Measurements from ENCODE around the gene WNT10A.

WNT10A gene

DNA sequence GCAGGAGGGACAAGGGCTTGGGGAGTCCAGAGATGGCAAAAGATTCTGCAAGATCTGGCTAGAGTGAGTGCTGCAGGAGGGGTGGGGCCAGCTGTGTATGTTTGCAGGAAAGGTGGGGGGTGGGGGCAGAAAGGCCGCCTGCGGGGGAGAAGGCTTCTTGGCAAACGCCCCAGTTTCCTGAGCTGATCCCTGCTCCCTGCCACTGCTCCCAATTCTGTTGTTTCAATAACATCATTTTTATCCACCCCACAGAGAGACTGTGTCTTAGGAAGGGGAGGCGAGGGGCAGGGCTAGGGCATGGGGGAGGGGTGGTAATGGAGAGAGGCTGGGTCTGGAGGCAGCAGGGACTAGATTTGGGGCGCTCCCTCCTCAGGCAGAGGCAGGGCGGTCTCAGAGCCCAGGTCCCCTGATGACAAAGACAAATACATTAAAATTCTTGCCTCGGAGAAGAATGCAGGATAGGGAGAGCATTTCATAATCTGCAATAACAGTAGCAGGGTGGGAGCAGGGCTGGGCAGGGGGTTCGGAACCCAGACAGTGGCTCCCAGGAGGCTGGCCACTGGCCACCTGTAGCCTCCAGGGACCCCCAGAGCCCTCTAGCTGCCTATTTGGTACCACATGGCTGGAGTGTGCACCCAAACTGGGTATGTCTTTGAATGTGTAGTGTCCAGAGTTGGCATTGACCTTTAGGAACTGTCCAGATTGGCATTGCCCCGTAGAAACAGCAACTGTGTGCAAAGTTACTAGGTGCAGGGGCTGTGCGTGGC lies 23.1 kb upstream of the WNT10A start:
- in situ Hi-C loops (cut with MboI; ENCODE audit: low sequenced_read_pairs): no loop called here

DNA sequence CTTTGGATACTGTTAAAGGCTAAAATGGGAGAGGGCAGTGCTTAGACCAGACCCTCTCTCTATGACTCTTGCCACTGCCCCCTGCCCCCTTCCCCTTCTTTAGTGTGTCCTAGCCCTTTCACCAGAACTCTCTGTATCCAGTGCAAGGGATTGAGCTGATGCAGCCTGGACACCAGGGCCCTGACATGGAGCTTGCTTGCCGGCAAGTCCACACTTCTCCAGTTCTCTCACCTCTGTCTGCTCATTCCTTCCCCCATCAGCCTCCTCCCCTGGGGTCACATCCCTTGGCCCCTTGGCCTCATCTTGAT lies 22.6 kb upstream of the WNT10A start:
- in situ Hi-C loops (cut with MboI; ENCODE audit: low sequenced_read_pairs): no loop called here

DNA sequence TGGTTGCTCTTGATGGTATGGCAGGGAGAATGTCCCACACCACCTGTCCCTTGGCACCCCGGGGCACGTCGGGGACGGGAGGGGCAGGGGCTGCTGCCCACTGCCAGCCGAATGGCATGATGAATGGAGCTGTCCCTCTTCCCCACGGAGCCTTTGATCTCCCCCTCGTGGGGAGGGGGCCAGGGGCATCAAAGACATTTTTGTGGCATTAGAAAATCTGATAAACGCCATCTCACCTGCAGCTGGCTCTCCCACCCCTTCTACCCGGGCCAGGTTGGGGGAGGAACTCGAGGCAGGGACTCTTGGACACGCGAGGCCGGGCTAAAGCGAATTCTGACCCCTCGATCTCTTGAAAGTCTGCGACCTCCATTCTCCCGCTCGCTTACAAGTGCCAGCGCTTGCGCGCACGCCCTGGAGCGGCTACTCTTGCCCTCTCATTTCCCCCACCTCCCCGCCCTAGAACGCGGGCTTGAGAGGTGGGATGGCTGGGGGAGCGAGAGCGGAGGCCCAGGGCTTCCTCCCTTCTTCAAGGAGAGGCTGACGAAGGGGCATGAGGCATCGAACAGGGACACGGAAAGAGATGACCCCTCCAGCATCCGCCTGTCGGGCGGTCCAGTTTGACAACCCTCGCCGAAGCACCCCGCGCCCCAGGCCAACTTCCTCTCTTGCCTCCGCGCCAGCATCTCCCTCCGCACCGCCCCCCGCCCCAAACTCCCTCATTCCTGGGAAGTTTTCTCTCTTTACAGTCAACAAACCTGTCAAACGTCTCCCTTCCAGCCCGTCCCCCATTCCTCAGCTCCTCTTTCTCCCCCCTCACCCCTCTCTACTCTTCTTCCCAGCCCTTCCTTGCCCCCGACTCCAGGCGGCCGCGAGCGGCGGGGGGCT lies 21.7 kb upstream of the WNT10A start:
- in situ Hi-C loops (cut with MboI; ENCODE audit: low sequenced_read_pairs): no loop called here

DNA sequence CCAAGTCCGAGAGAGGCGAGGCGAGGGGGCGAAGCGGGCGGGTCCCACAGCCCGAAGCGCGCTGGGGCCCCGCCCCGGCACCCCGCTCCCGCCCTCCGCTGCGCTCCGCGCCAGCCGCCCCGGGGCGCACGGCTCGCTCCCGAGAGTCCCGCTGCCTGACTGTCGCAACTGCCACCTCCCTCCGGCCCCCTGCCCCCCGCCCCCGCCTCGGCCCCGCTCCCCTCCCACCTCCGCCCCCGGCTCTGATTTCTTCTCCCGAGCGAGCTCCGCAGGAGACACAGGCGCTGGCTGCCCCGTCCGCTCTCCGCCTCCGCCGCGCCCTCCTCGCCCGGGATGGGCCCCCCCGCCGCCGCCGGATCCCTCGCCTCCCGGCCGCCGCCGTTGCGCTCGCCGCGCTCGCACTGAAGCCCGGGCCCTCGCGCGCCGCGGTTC lies 21.1 kb upstream of the WNT10A start, which contains the start of gene WNT6:
WNT6 (plus strand) TSS at position 250 of the 432 bp plus-strand sequence. CDS start 233 bp downstream, outside the sequence.
- in situ Hi-C loops (cut with MboI; ENCODE audit: low sequenced_read_pairs): no loop called here

DNA sequence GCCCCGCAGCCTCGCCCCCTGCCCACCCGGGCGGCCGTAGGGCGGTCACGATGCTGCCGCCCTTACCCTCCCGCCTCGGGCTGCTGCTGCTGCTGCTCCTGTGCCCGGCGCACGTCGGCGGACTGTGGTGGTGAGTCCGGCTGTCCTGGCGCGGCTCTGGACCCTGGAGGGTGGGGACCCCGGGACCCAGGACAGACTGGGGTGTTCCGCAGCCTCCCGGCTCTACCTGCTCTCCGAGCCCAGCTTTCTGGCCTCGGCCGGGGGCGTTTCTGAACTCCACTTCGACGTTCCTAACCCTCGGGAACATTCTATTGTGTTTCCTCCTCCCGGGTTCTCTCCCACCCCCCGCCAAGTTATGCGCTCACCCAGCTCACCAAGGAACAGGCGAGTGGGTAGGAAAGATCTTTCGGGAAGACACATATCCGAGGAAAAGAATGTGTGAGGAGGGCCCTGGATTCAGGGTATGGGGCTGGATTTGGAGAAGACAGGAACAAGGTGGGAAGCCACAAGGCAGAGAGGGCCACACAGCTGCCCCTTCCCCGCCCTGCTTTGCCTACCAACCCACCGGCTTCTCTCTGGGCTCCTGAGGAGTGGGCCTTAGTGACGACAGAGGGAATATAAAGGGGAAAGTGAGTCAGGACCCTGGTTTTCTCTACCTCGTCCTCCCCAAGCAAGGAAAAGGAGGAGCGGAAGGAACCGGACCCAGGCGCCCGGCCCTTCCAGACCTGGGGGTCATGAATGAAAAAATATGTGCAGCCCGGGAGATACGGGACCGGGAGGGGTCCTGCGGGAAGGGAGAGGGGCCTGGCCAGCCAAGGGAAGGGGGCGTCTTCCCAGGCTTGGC lies 20.4 kb upstream of the WNT10A start:
- in situ Hi-C loops (cut with MboI; ENCODE audit: low sequenced_read_pairs): no loop called here

DNA sequence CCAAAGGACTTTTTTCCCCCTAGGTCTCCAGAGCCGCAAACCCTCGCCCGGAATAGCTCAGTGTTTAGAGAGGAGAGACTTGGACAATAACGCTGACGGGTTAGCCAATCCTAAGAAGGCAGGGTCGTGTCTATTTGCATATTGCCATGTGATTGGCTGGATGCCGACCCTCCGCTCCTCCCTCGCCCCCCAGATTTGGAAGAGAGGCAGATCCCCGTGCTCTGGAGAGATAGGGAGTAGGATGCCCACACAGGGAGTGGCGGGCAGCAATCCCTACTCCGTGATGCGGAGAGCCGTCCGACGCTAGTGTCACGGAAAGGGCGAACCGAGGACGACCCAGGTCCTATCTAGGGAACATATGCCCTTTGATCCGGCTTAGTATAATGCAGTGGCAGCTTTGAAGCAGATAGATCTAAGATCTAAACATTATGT lies 19.7 kb upstream of the WNT10A start:
- in situ Hi-C loops (cut with MboI; ENCODE audit: low sequenced_read_pairs): no loop called here

DNA sequence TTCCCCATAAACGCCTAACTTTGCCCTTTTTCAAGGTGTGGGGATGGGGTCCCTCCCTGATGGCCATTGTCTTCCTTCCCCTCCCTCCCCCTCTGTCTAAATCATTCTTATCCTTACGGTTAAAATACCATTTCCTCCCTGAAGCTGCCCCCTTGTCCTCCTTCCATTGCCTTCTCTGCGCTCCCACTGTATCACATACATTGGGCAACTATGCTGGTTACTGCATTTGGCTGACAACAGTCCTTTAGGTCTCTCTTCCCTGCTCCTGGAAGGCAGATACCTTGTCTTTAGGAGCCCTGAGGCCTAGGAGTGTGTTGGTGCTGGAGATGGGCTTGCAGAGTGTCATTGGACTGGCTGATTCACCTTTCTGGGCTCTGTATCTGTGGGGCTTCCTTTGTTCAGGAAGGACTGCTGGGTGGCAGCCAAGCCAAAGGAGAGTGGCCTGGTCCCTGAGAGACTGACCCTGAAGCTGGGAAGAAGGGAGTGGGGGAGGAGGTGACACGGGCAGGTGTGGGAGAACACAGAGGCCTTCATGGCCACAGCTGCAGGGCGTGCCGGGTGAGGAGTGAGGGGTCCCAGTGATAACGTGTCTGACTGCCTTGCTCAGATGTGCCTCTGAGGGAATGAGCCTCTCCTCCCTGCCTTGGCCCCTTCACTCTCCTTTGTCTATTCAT lies 18.9 kb upstream of the WNT10A start:
- in situ Hi-C loops (cut with MboI; ENCODE audit: low sequenced_read_pairs): no loop called here

DNA sequence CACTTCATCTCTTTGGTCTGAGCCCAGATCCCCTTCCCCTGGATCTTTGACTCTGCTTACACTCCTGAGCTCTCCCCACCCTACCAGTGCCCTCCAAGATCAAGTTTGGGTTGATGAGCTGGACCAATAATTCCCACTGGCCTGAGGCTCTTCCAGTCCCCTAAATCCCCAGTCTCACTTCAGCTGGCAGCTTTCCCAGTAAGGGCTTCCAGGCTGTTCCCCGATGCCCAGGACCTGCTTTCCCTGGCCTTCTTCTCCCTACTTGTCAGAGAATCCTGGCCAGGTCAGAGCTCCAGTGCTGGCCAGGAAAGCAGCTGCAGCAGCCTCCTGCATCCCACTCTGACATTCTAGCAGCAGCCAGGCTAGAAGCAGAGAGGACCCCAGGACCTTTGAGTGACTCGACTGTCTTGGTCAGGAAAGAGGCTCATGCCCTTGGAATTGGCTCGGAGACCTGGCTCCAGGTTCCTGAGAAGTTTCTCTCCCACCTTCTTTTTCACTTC lies 17.6 kb upstream of the WNT10A start:
- in situ Hi-C loops (cut with MboI; ENCODE audit: low sequenced_read_pairs): no loop called here

DNA sequence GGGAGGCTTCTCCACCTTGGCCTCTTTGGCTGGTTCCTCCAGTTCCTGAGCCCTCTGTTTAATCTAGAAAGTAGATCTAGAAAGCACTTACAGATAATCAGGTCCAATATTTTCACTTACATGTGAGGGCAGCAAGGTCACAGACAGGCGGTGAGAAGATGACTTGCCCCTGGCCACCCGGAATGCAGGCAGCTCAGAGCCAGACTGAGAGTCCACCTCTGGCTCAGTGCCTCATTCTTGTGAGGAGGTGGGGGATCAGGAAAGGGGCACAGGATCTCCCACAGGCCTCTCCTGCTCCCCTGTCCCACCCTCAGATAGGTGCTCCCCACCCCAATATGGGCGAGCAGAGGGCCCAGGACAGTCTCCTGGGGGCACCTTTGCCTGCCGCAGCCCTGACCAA lies 15.3 kb upstream of the WNT10A start:
- in situ Hi-C loops (cut with MboI; ENCODE audit: low sequenced_read_pairs): no loop called here

DNA sequence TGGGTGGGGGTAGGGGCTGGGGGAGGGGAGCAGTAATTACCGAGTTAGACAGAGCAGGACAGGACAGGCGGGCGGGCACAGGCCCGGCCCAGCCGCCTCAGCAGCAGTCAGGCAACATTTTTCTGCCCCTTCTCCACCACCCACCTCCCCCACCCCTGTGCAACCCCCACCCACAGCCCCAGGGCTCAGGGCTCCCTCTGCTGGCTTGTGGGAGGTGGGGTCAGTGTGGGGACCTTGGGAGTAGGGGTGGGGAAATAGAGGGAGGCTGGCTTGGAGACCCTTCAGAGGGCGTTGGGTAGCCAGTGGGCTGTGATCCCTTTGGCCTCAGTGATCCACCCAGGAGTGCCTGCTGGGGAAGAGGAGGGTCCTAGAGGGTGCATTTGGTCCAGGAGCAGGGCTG lies 14.7 kb upstream of the WNT10A start:
- in situ Hi-C loops (cut with MboI; ENCODE audit: low sequenced_read_pairs): no loop called here

DNA sequence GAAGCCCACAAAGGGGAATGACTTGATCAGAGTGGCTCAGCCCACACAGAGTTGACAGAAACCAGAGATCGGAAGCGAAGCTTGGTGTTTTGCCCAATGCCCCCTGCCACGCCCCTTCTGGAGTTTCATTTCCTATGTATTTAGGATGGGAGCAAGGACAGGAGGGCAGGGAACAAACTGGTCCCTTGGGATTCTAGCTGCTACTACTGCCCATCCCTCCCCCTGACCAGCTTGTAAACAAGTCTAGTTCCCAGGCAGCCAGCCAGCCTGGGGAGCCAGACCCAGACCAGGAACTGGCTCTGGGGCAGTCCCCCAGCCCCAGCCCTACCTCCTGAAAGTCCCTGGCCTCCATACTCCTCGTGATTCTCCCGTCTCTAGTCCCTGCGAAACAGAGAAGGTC lies 12.8 kb upstream of the WNT10A start:
- in situ Hi-C loops (cut with MboI; ENCODE audit: low sequenced_read_pairs): no loop called here

DNA sequence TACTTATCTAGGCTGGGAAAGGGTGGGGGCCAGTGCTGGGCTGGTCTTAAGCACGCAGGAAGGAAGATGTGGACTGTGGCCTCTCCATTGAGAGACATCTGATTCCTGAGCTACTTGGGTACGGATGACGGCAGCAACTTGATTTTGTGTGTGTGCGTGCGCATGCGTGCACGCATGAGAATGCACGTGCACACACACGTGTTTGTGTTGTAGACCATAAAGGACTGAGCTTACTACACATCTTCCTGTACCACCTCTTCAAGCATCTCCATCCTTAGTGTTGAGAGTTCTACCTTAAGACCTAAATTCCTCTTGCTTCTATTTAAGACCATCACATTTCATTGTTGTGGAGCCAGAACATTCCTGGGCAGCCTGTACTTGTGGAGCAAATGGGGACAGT lies 11.6 kb upstream of the WNT10A start:
- in situ Hi-C loops (cut with MboI; ENCODE audit: low sequenced_read_pairs): no loop called here

DNA sequence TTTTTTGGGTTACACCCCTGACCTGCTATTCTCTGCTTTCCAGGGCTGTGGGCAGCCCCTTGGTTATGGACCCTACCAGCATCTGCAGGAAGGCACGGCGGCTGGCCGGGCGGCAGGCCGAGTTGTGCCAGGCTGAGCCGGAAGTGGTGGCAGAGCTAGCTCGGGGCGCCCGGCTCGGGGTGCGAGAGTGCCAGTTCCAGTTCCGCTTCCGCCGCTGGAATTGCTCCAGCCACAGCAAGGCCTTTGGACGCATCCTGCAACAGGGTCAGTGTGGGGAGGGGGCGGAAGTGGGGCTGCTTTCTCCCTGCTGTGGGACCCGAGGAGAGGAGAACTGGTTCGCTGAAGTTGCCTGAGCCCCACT lies 9.7 kb upstream of the WNT10A start:
- in situ Hi-C loops (cut with MboI; ENCODE audit: low sequenced_read_pairs): no loop called here

DNA sequence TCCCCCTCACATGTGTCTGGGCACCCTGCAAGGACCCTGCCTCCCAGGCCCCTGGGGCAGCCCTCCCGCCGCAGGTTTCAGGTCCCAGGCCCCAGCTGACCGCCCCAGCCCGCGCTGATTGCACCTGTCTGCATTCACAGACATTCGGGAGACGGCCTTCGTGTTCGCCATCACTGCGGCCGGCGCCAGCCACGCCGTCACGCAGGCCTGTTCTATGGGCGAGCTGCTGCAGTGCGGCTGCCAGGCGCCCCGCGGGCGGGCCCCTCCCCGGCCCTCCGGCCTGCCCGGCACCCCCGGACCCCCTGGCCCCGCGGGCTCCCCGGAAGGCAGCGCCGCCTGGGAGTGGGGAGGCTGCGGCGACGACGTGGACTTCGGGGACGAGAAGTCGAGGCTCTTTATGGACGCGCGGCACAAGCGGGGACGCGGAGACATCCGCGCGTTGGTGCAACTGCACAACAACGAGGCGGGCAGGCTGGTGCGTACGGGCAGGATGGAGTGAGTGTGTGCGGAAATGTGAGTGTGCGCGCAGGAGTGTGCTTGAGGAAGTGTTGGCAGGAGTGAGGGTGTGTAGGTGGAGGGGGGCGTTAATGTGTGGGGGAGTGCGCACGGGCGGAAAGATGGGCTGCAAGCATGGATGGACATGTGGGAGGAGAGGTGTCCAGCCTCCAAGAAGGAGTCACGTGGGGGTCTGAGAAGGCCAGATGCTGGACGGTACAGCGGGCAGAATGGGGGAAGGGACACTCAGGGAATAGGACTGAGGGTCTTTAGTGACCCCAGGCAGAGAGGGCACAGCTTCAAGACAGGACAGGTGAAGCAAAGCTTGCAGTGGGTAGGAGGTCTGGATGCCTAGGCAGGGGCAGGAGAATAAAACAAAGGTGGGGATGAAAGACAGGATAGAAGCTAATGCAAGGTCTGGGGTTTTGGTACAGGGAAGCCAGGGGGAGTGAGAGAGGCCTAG lies 9.0 kb upstream of the WNT10A start:
- in situ Hi-C loops (cut with MboI; ENCODE audit: low sequenced_read_pairs): no loop called here

DNA sequence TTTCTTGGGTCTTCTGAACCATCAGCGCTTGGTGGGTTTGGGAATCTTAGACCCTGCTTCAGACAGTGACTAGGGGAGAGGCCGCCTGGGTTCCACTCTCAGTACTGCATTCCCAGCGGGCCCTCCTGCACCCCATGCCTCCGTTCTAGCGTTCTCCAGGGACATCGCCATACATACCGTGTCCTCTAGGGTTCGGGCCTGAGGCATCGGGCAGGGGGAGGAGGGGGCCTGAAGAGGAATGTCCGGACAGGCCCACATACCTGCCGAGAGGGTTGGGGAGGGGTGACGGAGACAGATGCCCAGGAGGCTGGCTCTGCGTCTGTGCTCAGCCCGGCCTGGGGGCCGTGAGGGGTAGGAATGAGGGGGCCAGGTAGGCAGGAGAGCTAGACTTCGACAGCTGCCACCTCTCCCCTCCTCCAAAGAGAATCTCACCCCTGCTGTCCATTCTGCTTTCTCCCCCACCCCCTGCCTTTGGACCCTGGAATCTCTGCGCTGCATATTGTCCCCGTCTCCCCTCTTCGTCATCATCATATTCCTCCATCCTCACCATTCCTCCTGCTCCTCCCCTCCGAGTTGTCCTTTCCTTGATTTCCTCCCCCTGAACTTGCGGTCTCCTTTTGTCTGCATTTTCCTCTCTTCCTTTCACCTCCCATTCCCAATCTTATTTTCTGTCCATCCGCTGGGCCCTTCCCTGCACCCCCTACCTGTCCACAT lies 7.8 kb upstream of the WNT10A start:
- in situ Hi-C loops (cut with MboI; ENCODE audit: low sequenced_read_pairs): no loop called here

DNA sequence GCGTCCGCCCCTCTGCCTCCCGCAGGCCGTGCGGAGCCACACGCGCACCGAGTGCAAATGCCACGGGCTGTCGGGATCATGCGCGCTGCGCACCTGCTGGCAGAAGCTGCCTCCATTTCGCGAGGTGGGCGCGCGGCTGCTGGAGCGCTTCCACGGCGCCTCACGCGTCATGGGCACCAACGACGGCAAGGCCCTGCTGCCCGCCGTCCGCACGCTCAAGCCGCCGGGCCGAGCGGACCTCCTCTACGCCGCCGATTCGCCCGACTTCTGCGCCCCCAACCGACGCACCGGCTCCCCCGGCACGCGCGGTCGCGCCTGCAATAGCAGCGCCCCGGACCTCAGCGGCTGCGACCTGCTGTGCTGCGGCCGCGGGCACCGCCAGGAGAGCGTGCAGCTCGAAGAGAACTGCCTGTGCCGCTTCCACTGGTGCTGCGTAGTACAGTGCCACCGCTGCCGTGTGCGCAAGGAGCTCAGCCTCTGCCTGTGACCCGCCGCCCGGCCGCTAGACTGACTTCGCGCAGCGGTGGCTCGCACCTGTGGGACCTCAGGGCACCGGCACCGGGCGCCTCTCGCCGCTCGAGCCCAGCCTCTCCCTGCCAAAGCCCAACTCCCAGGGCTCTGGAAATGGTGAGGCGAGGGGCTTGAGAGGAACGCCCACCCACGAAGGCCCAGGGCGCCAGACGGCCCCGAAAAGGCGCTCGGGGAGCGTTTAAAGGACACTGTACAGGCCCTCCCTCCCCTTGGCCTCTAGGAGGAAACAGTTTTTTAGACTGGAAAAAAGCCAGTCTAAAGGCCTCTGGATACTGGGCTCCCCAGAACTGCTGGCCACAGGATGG lies 7.1 kb upstream of the WNT10A start:
- in situ Hi-C loops (cut with MboI; ENCODE audit: low sequenced_read_pairs): no loop called here

DNA sequence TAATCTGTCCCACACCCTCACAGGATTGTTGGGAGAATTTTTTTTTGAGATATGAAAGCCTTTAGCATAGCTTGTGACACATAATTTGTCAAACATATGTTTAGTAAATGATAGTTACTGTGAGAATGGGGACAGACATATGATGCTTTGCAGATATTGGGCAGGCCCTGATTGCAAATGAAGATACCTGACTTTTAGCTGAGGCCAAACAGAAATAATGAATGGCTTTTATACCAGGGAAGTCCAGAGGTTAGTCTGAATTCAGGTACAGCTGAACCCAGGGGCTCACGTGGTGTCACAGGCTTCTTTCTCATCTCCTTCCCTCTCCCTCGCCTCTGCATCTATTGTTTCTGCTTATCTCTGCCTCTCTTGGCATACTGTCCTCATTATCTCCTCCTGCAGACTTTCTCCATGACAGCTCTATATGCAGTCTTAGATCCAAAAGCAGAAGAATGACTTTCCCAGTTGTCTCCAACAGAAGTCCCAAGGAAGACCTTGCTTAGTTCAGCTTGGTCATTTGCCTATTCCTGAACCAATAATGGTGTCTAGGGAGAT lies 4.9 kb upstream of the WNT10A start:
- in situ Hi-C loops (cut with MboI; ENCODE audit: low sequenced_read_pairs): no loop called here
